Keratinocyte (primary cell): Measurements from ENCODE around the gene MYH15. TPM values are rescaled to one million over a fixed set of nuclear protein-coding genes. Genes with fewer than 3 reads are reported as not detected.

Experiments
- DNase-seq: peaks from one replicate; pipeline ENCODE4 v3.0.0-alpha.2; 2011; ENCODE audit warnings: low read depth, missing footprints, low spot score
- FAIRE-seq: peaks from 2 replicates; lab custom pipeline; 2011; peaks lifted over from hg19 to GRCh38; lab: Jason Lieb, UNC
- H2AFZ ChIP-seq: 2 replicates; pipeline ENCODE4 v1.6.0; 2012; ENCODE audit warnings: low read length, control low read depth, inconsistent platforms; ENCODE audit not compliant: control insufficient read depth
- H3K27ac ChIP-seq: 2 replicates; pipeline ENCODE4 v1.5.1; 2011; ENCODE audit warnings: low read length; ENCODE audit not compliant: control insufficient read depth, insufficient read depth
- H3K27me3 ChIP-seq: 3 replicates; pipeline ENCODE4 v1.6.0; 2011; ENCODE audit warnings: low read length; ENCODE audit not compliant: control insufficient read depth, insufficient read depth; ENCODE audit errors: extremely low read depth
- H3K36me3 ChIP-seq, 2 experiments: 2 replicates in 1 of 2; 3 replicates in 1 of 2; pipeline ENCODE4 v1.5.1; 2011; ENCODE audit warnings: low read length in 2 of 2, mild to moderate bottlenecking in 1 of 2; ENCODE audit not compliant: control insufficient read depth in 2 of 2, insufficient read depth in 2 of 2; ENCODE audit errors: extremely low read depth in 1 of 2
- H3K4me1 ChIP-seq: 3 replicates; pipeline ENCODE4 v1.5.1; 2011; ENCODE audit warnings: low read length; ENCODE audit not compliant: control insufficient read depth, insufficient read depth; ENCODE audit errors: extremely low read depth
- H3K4me2 ChIP-seq: 3 replicates; pipeline ENCODE4 v1.6.0; 2011; ENCODE audit warnings: low read depth, low read length; ENCODE audit not compliant: control insufficient read depth, insufficient read depth; ENCODE audit errors: extremely low read depth
- H3K4me3 ChIP-seq, 3 experiments: fragments of 200-600 bp in 1 of 3; sonication (generic) in 1 of 3; 2 replicates in 2 of 3; 3 replicates in 1 of 3; pipeline ENCODE4 v1.5.1; 2011 to 2016; ENCODE audit warnings: low read length in 3 of 3, mild to moderate bottlenecking in 3 of 3, control low read depth in 2 of 3, inconsistent platforms in 1 of 3, low read depth in 1 of 3, mixed read lengths in 1 of 3, mixed run types in 1 of 3, moderate library complexity in 1 of 3; ENCODE audit not compliant: control insufficient read depth in 2 of 3, insufficient read depth in 2 of 3; ENCODE audit errors: extremely low read depth in 1 of 3
- H3K79me2 ChIP-seq: 2 replicates; pipeline ENCODE4 v1.6.0; 2012; ENCODE audit warnings: low read length; ENCODE audit not compliant: control insufficient read depth, insufficient read depth
- H3K9ac ChIP-seq: 3 replicates; pipeline ENCODE4 v1.6.0; 2011; ENCODE audit warnings: low read length; ENCODE audit not compliant: control insufficient read depth, insufficient read depth; ENCODE audit errors: extremely low read depth
- H3K9me1 ChIP-seq: 3 replicates; pipeline ENCODE4 v1.6.0; 2011; ENCODE audit warnings: low read length; ENCODE audit not compliant: control insufficient read depth, insufficient read depth; ENCODE audit errors: extremely low read depth
- H3K9me3 ChIP-seq: 2 replicates; pipeline ENCODE4 v1.5.1; 2012; ENCODE audit warnings: low read depth, low read length; ENCODE audit not compliant: control insufficient read depth
- H4K20me1 ChIP-seq: 3 replicates; pipeline ENCODE4 v1.6.0; 2011; ENCODE audit warnings: low read length; ENCODE audit not compliant: control insufficient read depth, insufficient read depth; ENCODE audit errors: extremely low read depth
- CTCF ChIP-seq, 3 experiments: IDR thresholded peaks in 1 of 3; conservative IDR thresholded peaks in 1 of 3; optimal IDR thresholded peaks in 1 of 3; 2 replicates in 2 of 3; 3 replicates in 1 of 3; pipeline versions ENCODE3 to v1.5.1; 2011; ENCODE audit warnings: low read length in 3 of 3, mild to moderate bottlenecking in 3 of 3, moderate library complexity in 2 of 3, control low read depth in 1 of 3, inconsistent platforms in 1 of 3; ENCODE audit not compliant: insufficient read depth in 2 of 3; ENCODE audit errors: extremely low read depth in 1 of 3
- EZH2 ChIP-seq: IDR thresholded peaks from one replicate; pipeline ENCODE4 v1.6.1; 2012; ENCODE audit warnings: inconsistent platforms, mild to moderate bottlenecking, low read length, moderate library complexity
- dilution Hi-C: fragments of 300-500 bp; cut with MboI; formaldehyde crosslinking; loops from one replicate; pipeline ENCODE4 v1.7.0; 2020; ENCODE audit warnings: low sequenced_read_pairs; ENCODE audit not compliant: extremely low pct_ligation_motif_present
- polyA plus RNA-seq, 5 experiments: library from polyadenylated mRNA; depleted of rRNA in 3 of 5; stranded (reverse) in 3 of 5; stranded (forward) in 1 of 5; unstranded in 1 of 5; fragments of >200 nt; gene quantifications; 1 replicate in 1 of 5; 2 replicates in 3 of 5; 3 replicates in 1 of 5; pipeline versions ENCODE4 v1.2.1 to v1.2.3, GENCODE V29; 2011 to 2012; ENCODE audit warnings: missing spikeins in 2 of 5, low read depth in 1 of 5, low replicate concordance in 1 of 5

MYH15 gene
- polyA plus RNA-seq, 1 donor (not counting 4 experiments of a cell fraction or from before 2014, with no cell fraction given) = 0.87 TPM

- Histone ChIP-seq H3K9me3 (no peaks in the 10 kb centered on the region), H3K9me1 (no peaks in the 10 kb centered on the region), H3K27ac (no peak overlapping the region), H3K79me2 (no peaks in the 10 kb centered on the region), H3K27me3 (no peaks in the 10 kb centered on the region), H3K36me3 (no peaks in the 10 kb centered on the region), H3K9ac (no peak overlapping the region), H3K4me3 (no peak overlapping the region), H3K4me2 (no peak overlapping the region), H2AFZ (no peak overlapping the region), H3K4me1 (no peaks in the 10 kb centered on the region), H4K20me1 (no peaks in the 10 kb centered on the region)
- DNase-seq (no peak), FAIRE-seq (no peak)
- dilution Hi-C loops = no loop called here
- TF ChIP-seq CTCF (optimal IDR thresholded peaks at IDR 0.05 in 1 of 3, IDR thresholded peaks at IDR 0.05 in 1 of 3, conservative IDR thresholded peaks at IDR 0.05 in 1 of 3; ENCODE audit: extremely low read depth in 1 of 3, insufficient read depth in 2 of 3, low read length in 3 of 3) (no peak), EZH2 (no peak)
Measured at GRCh38 chr3:108391917-108392593, 118.3 kb downstream of the MYH15 start.

- dilution Hi-C loops = no loop called here
Measured at GRCh38 chr3:108389372-108389771, 121.0 kb downstream of the MYH15 start.

More at GRCh38 chr3:108389372-108389771, 121.0 kb downstream of the MYH15 start:
- Histone ChIP-seq H3K27me3 (no peaks in the 10 kb centered on the region), H4K20me1 (no peaks in the 10 kb centered on the region), H3K9ac (no peak overlapping the region), H3K4me1 (no peaks in the 10 kb centered on the region), H2AFZ (no peak overlapping the region), H3K79me2 (no peaks in the 10 kb centered on the region), H3K9me1 (no peaks in the 10 kb centered on the region), H3K27ac (no peak overlapping the region), H3K4me3 (no peak overlapping the region), H3K36me3 (no peaks in the 10 kb centered on the region), H3K4me2 (no peak overlapping the region), H3K9me3 (no peaks in the 10 kb centered on the region)
- no peak for DNase-seq
- no peak for FAIRE-seq
- TF ChIP-seq EZH2 = no peak
- TF ChIP-seq CTCF (optimal IDR thresholded peaks at IDR 0.05 in 1 of 3, IDR thresholded peaks at IDR 0.05 in 1 of 3, conservative IDR thresholded peaks at IDR 0.05 in 1 of 3; ENCODE audit: extremely low read depth in 1 of 3, insufficient read depth in 2 of 3, low read length in 3 of 3) = no peak
